Gastroesophageal sphincter (tissue), 4 donors: ENCODE data around the gene HCFC1. TPM values are rescaled to one million over a fixed set of nuclear protein-coding genes. Genes with fewer than 3 reads are reported as not detected.

Source experiments
- ATAC-seq: fragments of 150-250 bp; one replicate; pipeline ENCODE4 v1.9.1; 2016; ENCODE audit warnings: mild to moderate bottlenecking, moderate library complexity
- H3K27ac ChIP-seq, 4 donors: fragments of 200-600 bp; sonication (generic) in 3 of 4; 1 replicate in 3 of 4; 2 replicates in 1 of 4; pipeline ENCODE4 v1.5.1; 2016 to 2019
- H3K27me3 ChIP-seq: fragments of 200-600 bp; sonication (generic); one replicate; pipeline ENCODE4 v1.5.1; 2019
- H3K36me3 ChIP-seq, 2 donors: fragments of 200-600 bp; sonication (generic); one replicate each; pipeline ENCODE4 v1.5.1; 2019; ENCODE audit warnings: control low read depth in 1 of 2
- H3K4me1 ChIP-seq, 3 donors: fragments of 200-600 bp; sonication (generic); 1 replicate in 2 of 3; 2 replicates in 1 of 3; pipeline ENCODE4 v1.5.1; 2016 to 2019; ENCODE audit warnings: control low read depth in 2 of 3
- H3K4me3 ChIP-seq, 2 donors: fragments of 200-600 bp; sonication (generic); one replicate each; pipeline ENCODE4 v1.5.1; 2019; ENCODE audit warnings: mild to moderate bottlenecking in 1 of 2, moderate library complexity in 1 of 2
- H3K9me3 ChIP-seq, 3 donors: fragments of 200-600 bp; sonication (generic); one replicate each; pipeline ENCODE4 v1.5.1; 2017 to 2019; ENCODE audit warnings: control low read depth in 2 of 3
- EP300 ChIP-seq: sonication (generic); formaldehyde crosslinking; IDR thresholded peaks from one replicate; pipeline ENCODE4 v1.6.1; 2017; ENCODE audit warnings: antibody characterized with exemption, mild to moderate bottlenecking
- POLR2A ChIP-seq, 2 donors: fragments of 450-650 bp; IDR thresholded peaks; one replicate each; pipeline ENCODE4 v1.6.1; 2017; ENCODE audit warnings: antibody characterized with exemption in 2 of 2, mild to moderate bottlenecking in 2 of 2, moderate library complexity in 1 of 2
- POLR2AphosphoS5 ChIP-seq: sonication (generic); formaldehyde crosslinking; IDR thresholded peaks from one replicate; pipeline ENCODE4 v1.6.1; 2017; ENCODE audit warnings: antibody characterized with exemption
- WGBS, 2 donors: methylation state at CpG; one replicate each; pipeline ENCODE4 v1.1.5; 2018; ENCODE audit warnings: low coverage in 1 of 2; 5-methylcytosine and 5-hydroxymethylcytosine counted together
- total RNA-seq, 4 donors: library from RNA; depleted of rRNA; stranded (reverse); fragments of >200 nt; gene quantifications; one replicate each; pipeline ENCODE4 v1.1.0, GENCODE V29; 2016
- TF ChIP-seq, protein P1 (sequence below), 4 experiments: fragments of 200-600 bp in 2 of 4; fragments of 450-650 bp in 2 of 4; sonication (generic) in 1 of 4; IDR thresholded peaks; one replicate each; pipeline ENCODE4 v1.5.1; 2017 to 2019; ENCODE audit warnings: antibody characterized with exemption in 4 of 4, mild to moderate bottlenecking in 2 of 4, moderate library complexity in 2 of 4

HCFC1 gene
- total RNA-seq, 4 donors from 2014 or later, result 32.9 to 94.4 (median 43.1) TPM

DNA sequence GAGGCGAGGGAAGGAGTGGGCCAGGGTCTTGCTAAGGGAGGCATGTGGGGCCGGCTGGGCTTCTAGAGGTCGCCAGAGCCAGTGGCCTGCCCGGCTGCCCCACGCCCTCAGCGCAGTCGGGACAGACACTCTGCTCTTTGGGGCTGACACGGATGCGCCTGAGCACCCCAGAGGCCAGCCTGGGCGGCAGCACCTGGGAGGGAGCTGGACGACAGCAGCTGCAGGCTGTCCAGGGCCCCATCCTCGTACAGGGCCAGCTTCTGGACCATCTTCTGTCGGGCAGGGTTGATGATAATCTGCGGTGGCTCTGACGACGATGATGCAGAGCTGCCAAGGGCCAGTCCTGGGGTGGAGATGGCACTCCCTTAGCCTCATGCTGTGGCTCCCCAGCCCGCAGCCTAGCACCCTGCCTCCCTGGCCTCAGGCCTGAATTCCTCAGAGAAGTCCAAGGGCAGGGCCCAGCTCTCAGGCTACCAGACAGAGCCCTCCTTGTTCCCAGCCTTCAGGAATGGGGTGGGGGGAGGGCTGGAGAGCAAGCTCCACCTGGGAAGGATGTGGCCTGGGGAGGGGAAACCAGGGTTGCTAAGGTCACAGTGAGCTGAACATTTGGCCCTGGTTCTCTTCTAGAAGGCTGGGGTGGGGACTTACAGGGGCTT lies 40.8 kb upstream of the HCFC1 start:
- ATAC-seq, result no peak

DNA sequence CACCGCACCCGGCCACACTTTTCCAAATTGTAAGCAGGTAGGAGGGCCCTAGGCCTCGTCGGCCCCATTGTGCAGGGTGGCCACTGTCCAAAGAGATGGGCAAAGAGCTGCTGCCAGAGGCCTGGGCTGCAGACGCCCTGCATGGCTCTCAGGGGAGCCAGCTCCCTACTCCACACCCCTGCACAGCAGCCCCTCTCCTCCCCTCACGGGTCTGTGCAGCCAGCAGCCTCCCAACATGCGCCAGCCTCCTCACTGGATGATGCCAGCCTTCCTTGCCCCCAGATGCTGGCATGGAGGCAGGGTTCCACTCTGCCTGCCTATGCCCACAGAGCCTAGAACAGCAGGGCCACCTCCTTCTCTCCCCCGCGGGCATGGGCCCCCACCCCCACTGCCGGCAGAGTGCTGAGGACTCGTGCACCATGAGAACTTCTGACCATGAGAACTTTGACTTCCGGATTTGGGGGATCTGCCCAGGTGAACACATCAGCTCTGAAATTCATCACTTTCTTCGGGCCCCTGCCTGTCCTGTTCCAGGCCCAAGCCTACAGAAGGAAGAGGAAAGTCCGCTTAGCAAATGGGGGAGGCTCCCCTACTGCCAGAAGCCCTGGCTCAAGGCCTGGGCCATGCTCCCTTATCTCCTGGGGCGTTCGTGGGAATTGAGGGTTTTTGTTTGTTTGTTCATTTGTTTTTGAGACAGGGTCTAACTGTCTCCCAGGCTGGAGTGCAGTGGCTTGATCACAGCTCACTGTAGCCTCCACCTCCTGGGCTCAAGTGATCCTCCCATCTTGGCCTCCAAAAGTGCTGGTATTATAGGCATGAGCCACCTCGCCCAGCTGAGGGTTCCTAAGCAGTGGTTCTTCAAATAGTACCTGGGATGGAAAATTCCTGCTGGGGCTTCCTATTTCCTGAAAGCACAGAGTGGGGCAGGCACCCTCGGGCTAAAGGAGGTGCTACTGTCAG lies 40.0 kb upstream of the HCFC1 start:
- 100% methylated on average over 1 of the region's 18 CpGs; no CpG with 5 or more reads in 1 of the 2 donors for WGBS, 2 donors
- H3K9me3 ChIP-seq, result no peaks in the 10 kb centered on the region
- H3K4me1 ChIP-seq, result peaks cover 0 to 8% (median 0%) of the 10 kb centered on the region in 3 donors
- peaks cover 0 to 30% of the 10 kb centered on the region in 2 donors for H3K36me3 ChIP-seq
- no peak overlapping the region for H3K27ac ChIP-seq
- no peak for TF ChIP-seq EP300
- TF ChIP-seq, protein P1, sequence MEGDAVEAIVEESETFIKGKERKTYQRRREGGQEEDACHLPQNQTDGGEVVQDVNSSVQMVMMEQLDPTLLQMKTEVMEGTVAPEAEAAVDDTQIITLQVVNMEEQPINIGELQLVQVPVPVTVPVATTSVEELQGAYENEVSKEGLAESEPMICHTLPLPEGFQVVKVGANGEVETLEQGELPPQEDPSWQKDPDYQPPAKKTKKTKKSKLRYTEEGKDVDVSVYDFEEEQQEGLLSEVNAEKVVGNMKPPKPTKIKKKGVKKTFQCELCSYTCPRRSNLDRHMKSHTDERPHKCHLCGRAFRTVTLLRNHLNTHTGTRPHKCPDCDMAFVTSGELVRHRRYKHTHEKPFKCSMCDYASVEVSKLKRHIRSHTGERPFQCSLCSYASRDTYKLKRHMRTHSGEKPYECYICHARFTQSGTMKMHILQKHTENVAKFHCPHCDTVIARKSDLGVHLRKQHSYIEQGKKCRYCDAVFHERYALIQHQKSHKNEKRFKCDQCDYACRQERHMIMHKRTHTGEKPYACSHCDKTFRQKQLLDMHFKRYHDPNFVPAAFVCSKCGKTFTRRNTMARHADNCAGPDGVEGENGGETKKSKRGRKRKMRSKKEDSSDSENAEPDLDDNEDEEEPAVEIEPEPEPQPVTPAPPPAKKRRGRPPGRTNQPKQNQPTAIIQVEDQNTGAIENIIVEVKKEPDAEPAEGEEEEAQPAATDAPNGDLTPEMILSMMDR (IDR thresholded peaks at IDR 0.05), result no peak
- TF ChIP-seq POLR2AphosphoS5, result no peak
- no peak for TF ChIP-seq POLR2A (IDR thresholded peaks at IDR 0.05)
- ATAC-seq, result no peak
- H3K27me3 ChIP-seq, result no peaks in the 10 kb centered on the region
- H3K4me3 ChIP-seq, result no peak overlapping the region

More for the DNA sequence above, 40.8 kb upstream of the HCFC1 start:
- Histone ChIP-seq H3K27ac (no peak overlapping the region), H3K36me3 (peaks cover 0 to 38% of the 10 kb centered on the region in 2 donors), H3K27me3 (no peaks in the 10 kb centered on the region), H3K4me1 (peaks cover 0 to 8% (median 0%) of the 10 kb centered on the region in 3 donors), H3K4me3 (no peak overlapping the region), H3K9me3 (no peaks in the 10 kb centered on the region)
- TF ChIP-seq, protein P1 (IDR thresholded peaks at IDR 0.05), result no peak
- no peak for TF ChIP-seq POLR2AphosphoS5
- no peak for TF ChIP-seq POLR2A (IDR thresholded peaks at IDR 0.05)
- WGBS, 2 donors, result 77% methylated on average over 5 of the region's 17 CpGs; no CpG with 5 or more reads in 1 of the 2 donors

DNA sequence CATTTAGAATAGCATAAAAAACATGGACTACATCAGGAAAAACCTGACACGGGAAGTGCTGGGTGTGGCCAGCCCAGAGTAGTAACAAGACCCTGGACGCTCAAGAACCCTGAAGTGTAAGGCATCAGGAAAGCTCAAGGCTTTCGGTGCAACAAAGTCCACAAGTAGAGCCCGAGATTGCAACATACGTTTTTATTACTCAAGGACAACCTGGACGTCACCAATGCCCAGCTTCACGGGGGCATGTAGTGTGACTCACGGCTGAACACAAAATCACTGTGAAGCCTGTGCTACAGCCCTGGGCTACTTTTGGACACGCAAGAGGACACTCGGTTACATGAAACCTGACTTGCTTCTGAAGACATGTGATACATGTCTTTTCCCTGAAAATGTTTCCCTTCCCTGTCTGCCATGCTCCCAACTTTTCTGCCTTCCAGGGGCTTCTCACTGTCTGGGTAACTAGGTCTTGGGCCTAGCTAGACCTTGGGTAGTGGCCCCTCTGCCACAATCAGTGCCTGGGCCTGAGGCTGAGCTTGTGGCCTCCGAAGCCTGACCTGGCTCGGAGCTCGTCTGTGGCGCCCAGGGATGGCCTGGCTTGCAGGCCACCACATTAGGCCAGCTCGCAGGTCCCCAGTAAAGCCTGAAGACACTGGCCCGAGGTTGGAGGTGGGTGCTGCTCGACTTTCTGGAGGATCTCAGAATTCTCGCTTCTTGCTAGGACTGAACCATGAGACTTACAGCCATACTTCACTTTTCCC lies 38.9 kb upstream of the HCFC1 start:
- TF ChIP-seq EP300, result no peak
- TF ChIP-seq, protein P1 (IDR thresholded peaks at IDR 0.05), result no peak
- TF ChIP-seq POLR2A (IDR thresholded peaks at IDR 0.05), result no peak
- no peak for TF ChIP-seq POLR2AphosphoS5
- no peaks in the 10 kb centered on the region for H3K27me3 ChIP-seq
- peaks cover 0 to 8% (median 0%) of the 10 kb centered on the region in 3 donors for H3K4me1 ChIP-seq
- no peak overlapping the region for H3K4me3 ChIP-seq
- H3K36me3 ChIP-seq, result peaks cover 0 to 19% of the 10 kb centered on the region in 2 donors
- ATAC-seq, result no peak
- no peaks in the 10 kb centered on the region for H3K9me3 ChIP-seq
- 93 to 97% methylated on average over 3 to 6 of the region's 18 CpGs for WGBS, 2 donors
- H3K27ac ChIP-seq, result no peak overlapping the region

DNA sequence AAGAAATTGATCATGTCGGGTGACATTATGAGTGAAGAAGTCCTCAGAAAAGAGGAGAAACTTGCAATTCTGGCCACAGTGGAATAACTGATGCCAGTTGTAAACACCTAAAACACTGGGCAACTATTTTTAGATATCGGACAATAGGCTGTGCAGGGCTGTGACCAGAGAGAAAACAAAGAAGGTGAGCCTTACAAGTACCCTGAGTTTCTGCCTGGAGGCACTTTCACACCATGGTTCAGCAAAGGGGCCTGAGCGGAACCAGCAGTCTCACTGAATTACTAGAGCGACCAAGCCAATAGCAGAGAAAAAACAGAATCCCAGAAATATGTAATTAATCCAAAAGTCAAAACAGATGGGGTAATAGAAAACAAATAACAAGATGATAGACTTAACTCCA lies 36.9 kb upstream of the HCFC1 start:
- Histone ChIP-seq H3K36me3 (peaks cover 0 to 9% of the 10 kb centered on the region in 2 donors), H3K9me3 (no peaks in the 10 kb centered on the region), H3K4me3 (no peak overlapping the region), H3K27me3 (no peaks in the 10 kb centered on the region), H3K27ac (no peak overlapping the region), H3K4me1 (peaks cover 0 to 2% (median 0%) of the 10 kb centered on the region in 3 donors)
- ATAC-seq, result no peak
- 37 to 81% methylated on average over 4 of the region's 4 CpGs for WGBS, 2 donors
- TF ChIP-seq, protein P1 (IDR thresholded peaks at IDR 0.05), result no peak
- TF ChIP-seq POLR2AphosphoS5 (no peak), EP300 (no peak), POLR2A (IDR thresholded peaks at IDR 0.05) (no peak)
